HS-5 (cell line): ENCODE results near the gene RCOR1.
"Not testable (repeated sequence)": the region's sequence is repeated elsewhere in the genome, so short reads cannot be mapped to it uniquely, and the experiment has no call there.

ENCODE experiments used
- DNase-seq: peaks from one replicate; pipeline ENCODE4 v3.0.0-alpha.2; 2012; ENCODE audit warnings: low read depth

RCOR1 gene

GRCh38 chr14:102629808-102630350, 37.4 kb downstream of the RCOR1 start:
- no peak for DNase-seq

- no peak for DNase-seq
These were observed 38.0 kb downstream of the RCOR1 start for GRCh38 chr14:102630405-102630804.

- DNase-seq, result no peak
These were observed 38.4 kb downstream of the RCOR1 start for GRCh38 chr14:102630881-102631280.

GRCh38 chr14:102633906-102634595, 41.6 kb downstream of the RCOR1 start:
- DNase-seq, result no peak

- DNase-seq, result not testable (repeated sequence)
These were observed 47.2 kb downstream of the RCOR1 start for GRCh38 chr14:102639611-102640010.

- no peak for DNase-seq
These were observed 52.1 kb downstream of the RCOR1 start for GRCh38 chr14:102644523-102644922.

GRCh38 chr14:102645746-102646440, 53.4 kb downstream of the RCOR1 start:
- no peak for DNase-seq

- DNase-seq, result no peak
These were observed 54.2 kb downstream of the RCOR1 start for GRCh38 chr14:102646615-102647014.

GRCh38 chr14:102652194-102652593, 59.7 kb downstream of the RCOR1 start:
- DNase-seq, result no peak

- DNase-seq, result no peak
These were observed 61.8 kb downstream of the RCOR1 start for GRCh38 chr14:102654298-102654697.

GRCh38 chr14:102655137-102655536, 62.7 kb downstream of the RCOR1 start:
- DNase-seq, result peak; percentile 33

GRCh38 chr14:102659797-102660196, 67.3 kb downstream of the RCOR1 start:
- DNase-seq, result peak; percentile 23

- DNase-seq, result no peak
These were observed 69.2 kb downstream of the RCOR1 start for GRCh38 chr14:102661614-102662013.

- no peak for DNase-seq
These were observed 70.4 kb downstream of the RCOR1 start for GRCh38 chr14:102662636-102663430.

- no peak for DNase-seq
These were observed 71.0 kb downstream of the RCOR1 start for GRCh38 chr14:102663440-102663839.

GRCh38 chr14:102665621-102666020, 73.2 kb downstream of the RCOR1 start:
- DNase-seq, result no peak

- DNase-seq, result no peak
These were observed 74.2 kb downstream of the RCOR1 start for GRCh38 chr14:102666635-102667034.

GRCh38 chr14:102667703-102668102, 75.3 kb downstream of the RCOR1 start:
- no peak for DNase-seq

- no peak for DNase-seq
These were observed 75.9 kb downstream of the RCOR1 start for GRCh38 chr14:102668291-102668873.

- DNase-seq, result no peak
These were observed 79.0 kb downstream of the RCOR1 start for GRCh38 chr14:102671410-102671809.

GRCh38 chr14:102672410-102672960, 80.0 kb downstream of the RCOR1 start:
- no peak for DNase-seq

- no peak for DNase-seq
These were observed 82.9 kb downstream of the RCOR1 start for GRCh38 chr14:102675396-102675795.
